CD14-positive monocyte (primary cell): Measurements from ENCODE around the gene RCOR1. TPM values are rescaled to one million over a fixed set of nuclear protein-coding genes. Genes with fewer than 3 reads are reported as not detected.

Source experiments
- DNase-seq, 3 donors: peaks; one replicate each; pipeline ENCODE4 v3.0.0-alpha.2; 2011 to 2022
- H2AFZ ChIP-seq: 2 replicates; pipeline ENCODE4 v1.6.0; 2012; ENCODE audit warnings: mild to moderate bottlenecking, low read depth, low read length, inconsistent platforms; ENCODE audit not compliant: insufficient read depth, poor library complexity, severe bottlenecking
- H3K27ac ChIP-seq, 2 donors: 1 replicate in 1 of 2; 2 replicates in 1 of 2; pipeline ENCODE4 v1.5.1; 2012 to 2013; ENCODE audit warnings: low read length in 2 of 2, control low read depth in 1 of 2, inconsistent platforms in 1 of 2, low read depth in 1 of 2, mild to moderate bottlenecking in 1 of 2
- H3K27me3 ChIP-seq, 2 donors: one replicate each; pipeline versions ENCODE4 v1.6.0 to v1.6.1; 2011 to 2013; ENCODE audit warnings: low read length in 2 of 2; ENCODE audit not compliant: control insufficient read depth in 2 of 2, insufficient read depth in 2 of 2
- H3K36me3 ChIP-seq, 2 donors: replicated peaks in 1 of 2; 1 replicate in 1 of 2; 2 replicates in 1 of 2; pipeline versions ENCODE4 v1.5.1 to v1.6.1; 2012 to 2013; ENCODE audit warnings: low read length in 2 of 2, control low read depth in 1 of 2, inconsistent platforms in 1 of 2, mild to moderate bottlenecking in 1 of 2; ENCODE audit not compliant: insufficient read depth in 2 of 2, control insufficient read depth in 1 of 2
- H3K4me1 ChIP-seq, 2 donors: 1 replicate in 1 of 2; 2 replicates in 1 of 2; pipeline versions ENCODE4 v1.5.1 to v1.6.1; 2012 to 2013; ENCODE audit warnings: low read length in 2 of 2, control low read depth in 1 of 2, inconsistent platforms in 1 of 2, mild to moderate bottlenecking in 1 of 2, moderate library complexity in 1 of 2; ENCODE audit not compliant: insufficient read depth in 2 of 2, control insufficient read depth in 1 of 2
- H3K4me2 ChIP-seq: replicated peaks from 2 replicates; pipeline ENCODE3; 2012; ENCODE audit warnings: low read length, moderate library complexity, mild to moderate bottlenecking; ENCODE audit not compliant: poor library complexity, severe bottlenecking; ENCODE audit errors: extremely low read depth
- H3K4me3 ChIP-seq, 3 experiments: fragments of 200-600 bp in 1 of 3; sonication (generic) in 1 of 3; replicated peaks in 1 of 3; 1 replicate in 2 of 3; 2 replicates in 1 of 3; pipeline ENCODE4 v1.5.1; 2011 to 2013; ENCODE audit warnings: low read length in 3 of 3, mild to moderate bottlenecking in 3 of 3, control low read depth in 2 of 3, low read depth in 2 of 3, inconsistent platforms in 1 of 3, moderate library complexity in 1 of 3
- H3K79me2 ChIP-seq: 2 replicates; pipeline ENCODE4 v1.6.0; 2012; ENCODE audit warnings: mild to moderate bottlenecking, control low read depth, inconsistent platforms, low read length, moderate library complexity; ENCODE audit not compliant: insufficient read depth
- H3K9ac ChIP-seq: 2 replicates; pipeline ENCODE4 v1.6.0; 2017; ENCODE audit warnings: low read length, mild to moderate bottlenecking; ENCODE audit not compliant: insufficient read depth, poor library complexity, severe bottlenecking
- H3K9me3 ChIP-seq, 2 donors: replicated peaks in 1 of 2; 1 replicate in 1 of 2; 2 replicates in 1 of 2; pipeline versions ENCODE4 v1.5.1 to v1.6.1; 2012 to 2013; ENCODE audit warnings: low read length in 2 of 2, control low read depth in 1 of 2; ENCODE audit not compliant: control insufficient read depth in 1 of 2, insufficient read depth in 1 of 2
- H4K20me1 ChIP-seq: 2 replicates; pipeline ENCODE4 v1.6.0; 2012; ENCODE audit warnings: mild to moderate bottlenecking, low read length, control low read depth, moderate library complexity; ENCODE audit not compliant: insufficient read depth
- H3K27ac Mint-ChIP-seq, 7 donors: one replicate each; pipeline ENCODE4 v1.8.0; 2020; ENCODE audit warnings: mild to moderate bottlenecking in 7 of 7, mixed read lengths in 7 of 7, moderate library complexity in 6 of 7, inconsistent platforms in 2 of 7
- H3K27me3 Mint-ChIP-seq, 3 donors: one replicate each; pipeline ENCODE4 v1.8.0; 2021 to 2022; ENCODE audit warnings: low read depth in 3 of 3, mild to moderate bottlenecking in 3 of 3, mixed read lengths in 3 of 3, moderate library complexity in 3 of 3, inconsistent platforms in 1 of 3
- H3K36me3 Mint-ChIP-seq, 2 donors: one replicate each; pipeline ENCODE4 v1.8.0; 2020; ENCODE audit warnings: mixed read lengths in 2 of 2, inconsistent platforms in 1 of 2, mild to moderate bottlenecking in 1 of 2
- H3K4me1 Mint-ChIP-seq: one replicate; pipeline ENCODE4 v1.8.0; 2020; ENCODE audit warnings: mild to moderate bottlenecking, mixed read lengths
- H3K4me3 Mint-ChIP-seq, 2 donors: one replicate each; pipeline ENCODE4 v1.8.0; 2020; ENCODE audit warnings: mild to moderate bottlenecking in 2 of 2, mixed read lengths in 2 of 2, moderate library complexity in 1 of 2
- H3K9me3 Mint-ChIP-seq, 7 donors: one replicate each; pipeline ENCODE4 v1.8.0; 2020 to 2022; ENCODE audit warnings: mixed read lengths in 7 of 7, mild to moderate bottlenecking in 6 of 7, moderate library complexity in 6 of 7, inconsistent platforms in 2 of 7
- WGBS: methylation state at CpG from one replicate; pipeline ENCODE4 v1.1.5; 2013; ENCODE audit warnings: missing lambda C conversion rate; ENCODE audit not compliant: insufficient coverage; 5-methylcytosine and 5-hydroxymethylcytosine counted together
- intact Hi-C, 2 donors: fragments of 100-400 bp; cut with micrococcal nuclease; formaldehyde crosslinking; loops; one replicate each; pipeline versions ENCODE4 v1.15.0 to v1.15.1; 2023
- polyA plus RNA-seq, 3 donors: library from polyadenylated mRNA; depleted of rRNA in 1 of 3; unstranded in 2 of 3; stranded (reverse) in 1 of 3; fragments of 300-500 nt in 2 of 3; fragments of >200 nt in 1 of 3; fragmentation: Illumina TruSeq in 2 of 3; gene quantifications; 1 replicate in 2 of 3; 2 replicates in 1 of 3; pipeline ENCODE4 v1.2.3, GENCODE V29; 2012 to 2021
- TF ChIP-seq, protein P1 (sequence below): fragments of 200-600 bp; IDR thresholded peaks from one replicate; pipeline ENCODE4 v1.8.0; 2022; ENCODE audit warnings: antibody characterized with exemption, mild to moderate bottlenecking

The RCOR1 gene
- polyA plus RNA-seq, 3 donors = 2.1 to 36.6 (median 2.3) TPM

DNA sequence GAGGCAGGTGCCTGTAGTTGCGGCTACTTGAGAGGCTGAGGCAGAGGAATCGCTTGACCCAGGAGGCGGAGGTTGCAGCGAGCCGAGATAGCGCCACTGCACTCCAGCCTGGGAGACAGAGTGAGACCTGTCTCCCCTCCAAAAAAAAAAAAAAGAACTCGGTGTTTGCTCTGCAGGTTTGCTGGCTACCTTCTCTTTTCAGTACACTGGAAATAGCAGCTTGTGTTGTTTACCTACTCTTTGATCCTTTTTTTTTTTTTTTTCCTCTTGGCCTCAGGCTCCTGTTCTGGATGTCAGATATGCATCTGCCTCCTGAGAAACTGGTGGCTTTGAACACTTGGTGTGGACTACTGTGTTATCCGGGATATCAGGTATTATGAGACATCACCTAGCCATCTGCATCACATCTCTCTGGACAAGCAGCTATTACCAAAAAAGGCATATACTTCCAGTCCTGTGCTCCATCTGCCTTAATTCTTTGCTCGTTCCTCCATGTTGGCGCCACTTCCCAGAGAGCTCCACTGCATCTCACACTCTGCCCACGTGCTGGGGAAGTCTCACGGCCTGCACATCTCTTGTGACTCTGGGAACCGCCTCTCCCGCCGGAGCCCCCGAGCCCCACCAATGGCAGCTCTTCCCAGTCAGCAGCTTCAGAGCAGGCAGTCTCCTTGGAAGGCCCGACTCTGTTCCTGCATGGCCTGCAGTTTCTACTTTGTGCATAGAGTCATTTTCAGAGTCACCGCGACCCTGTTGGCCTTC is 133.9 kb downstream of the RCOR1 start:
- peaks cover 91 to 96% of the 10 kb centered on the region in 2 donors for H3K36me3 Mint-ChIP-seq
- no peaks in the 10 kb centered on the region for H3K79me2 ChIP-seq
- H4K20me1 ChIP-seq = peaks cover 96% of the 10 kb centered on the region
- intact Hi-C loops = no loop called here
- peaks cover 94 to 100% of the 10 kb centered on the region in 2 donors for H3K36me3 ChIP-seq
- DNase-seq = no peak
- no peaks in the 10 kb centered on the region for H3K27me3 ChIP-seq
- no peak overlapping the region for H3K4me2 ChIP-seq
- TF ChIP-seq, protein P1, sequence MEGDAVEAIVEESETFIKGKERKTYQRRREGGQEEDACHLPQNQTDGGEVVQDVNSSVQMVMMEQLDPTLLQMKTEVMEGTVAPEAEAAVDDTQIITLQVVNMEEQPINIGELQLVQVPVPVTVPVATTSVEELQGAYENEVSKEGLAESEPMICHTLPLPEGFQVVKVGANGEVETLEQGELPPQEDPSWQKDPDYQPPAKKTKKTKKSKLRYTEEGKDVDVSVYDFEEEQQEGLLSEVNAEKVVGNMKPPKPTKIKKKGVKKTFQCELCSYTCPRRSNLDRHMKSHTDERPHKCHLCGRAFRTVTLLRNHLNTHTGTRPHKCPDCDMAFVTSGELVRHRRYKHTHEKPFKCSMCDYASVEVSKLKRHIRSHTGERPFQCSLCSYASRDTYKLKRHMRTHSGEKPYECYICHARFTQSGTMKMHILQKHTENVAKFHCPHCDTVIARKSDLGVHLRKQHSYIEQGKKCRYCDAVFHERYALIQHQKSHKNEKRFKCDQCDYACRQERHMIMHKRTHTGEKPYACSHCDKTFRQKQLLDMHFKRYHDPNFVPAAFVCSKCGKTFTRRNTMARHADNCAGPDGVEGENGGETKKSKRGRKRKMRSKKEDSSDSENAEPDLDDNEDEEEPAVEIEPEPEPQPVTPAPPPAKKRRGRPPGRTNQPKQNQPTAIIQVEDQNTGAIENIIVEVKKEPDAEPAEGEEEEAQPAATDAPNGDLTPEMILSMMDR = no peak
- WGBS = 95% methylated on average over 15 of the region's 19 CpGs
- no peak overlapping the region for H2AFZ ChIP-seq
- no peak overlapping the region for H3K4me3 Mint-ChIP-seq
- H3K27me3 Mint-ChIP-seq = peaks cover 0 to 2% (median 0%) of the 10 kb centered on the region in 3 donors
- no peaks in the 10 kb centered on the region for H3K9me3 ChIP-seq
- no peaks in the 10 kb centered on the region for H3K9me3 Mint-ChIP-seq
- no peaks in the 10 kb centered on the region for H3K4me1 Mint-ChIP-seq
- no peak overlapping the region for H3K4me3 ChIP-seq
- H3K27ac Mint-ChIP-seq = peak overlapping the region in 3 of 7 donors; percentile 12 to 81 (median 49)
- H3K4me1 ChIP-seq = no peaks in the 10 kb centered on the region
- H3K27ac ChIP-seq = no peak overlapping the region
- no peak overlapping the region for H3K9ac ChIP-seq

DNA sequence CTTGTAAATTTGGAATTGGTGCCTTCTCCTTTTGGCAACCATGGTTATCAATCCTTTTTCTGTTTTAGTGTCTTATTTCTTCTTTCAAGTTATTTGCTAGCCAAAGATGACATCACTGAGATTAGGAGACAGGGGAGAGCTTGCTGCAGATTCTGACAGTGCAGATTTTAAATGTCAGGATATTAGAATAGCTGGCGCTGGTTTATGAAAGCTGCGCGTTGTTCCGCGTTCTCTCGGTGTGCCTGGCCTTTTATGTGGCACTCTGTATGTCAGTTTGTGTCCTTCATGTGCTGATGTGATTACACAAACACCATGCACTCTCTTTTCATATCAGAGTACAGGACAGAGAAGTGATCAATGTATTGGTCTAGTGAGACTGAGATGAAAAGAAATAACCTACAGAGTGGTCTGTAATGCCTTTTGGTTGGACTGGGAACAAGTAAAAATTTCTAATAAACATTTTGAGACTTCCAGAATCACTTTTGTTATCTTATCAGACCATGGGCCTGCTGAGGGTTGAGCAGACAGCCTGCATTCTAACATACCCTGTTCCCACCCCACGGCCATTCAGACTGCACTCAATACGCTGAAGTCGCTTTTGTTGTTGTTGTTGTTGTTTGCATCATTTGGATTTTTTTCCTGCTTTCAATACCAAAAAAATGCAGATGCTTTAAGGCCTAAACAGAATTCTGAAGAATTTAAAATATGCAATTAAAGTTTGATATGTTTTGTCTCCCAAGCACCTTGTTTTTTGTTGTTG is 135.1 kb downstream of the RCOR1 start:
- Histone ChIP-seq H2AFZ (no peak overlapping the region), H3K79me2 (no peaks in the 10 kb centered on the region), H3K4me1 (no peaks in the 10 kb centered on the region), H3K36me3 (peaks cover 92 to 100% of the 10 kb centered on the region in 2 donors), H3K9ac (no peak overlapping the region), H3K4me2 (no peak overlapping the region), H3K27me3 (no peaks in the 10 kb centered on the region), H3K27ac (no peak overlapping the region), H3K9me3 (no peaks in the 10 kb centered on the region), H3K4me3 (no peak overlapping the region), H4K20me1 (peaks cover 96% of the 10 kb centered on the region)
- peak overlapping the region in 3 of 7 donors; percentile 10 to 71 (median 33) for H3K27ac Mint-ChIP-seq
- H3K36me3 Mint-ChIP-seq = peaks cover 82 to 96% of the 10 kb centered on the region in 2 donors
- WGBS = no CpG with 5 or more reads among the region's 9 CpGs
- TF ChIP-seq, protein P1 = no peak
- H3K4me1 Mint-ChIP-seq = no peaks in the 10 kb centered on the region
- H3K4me3 Mint-ChIP-seq = no peak overlapping the region
- intact Hi-C loops = no loop called here
- no peak for DNase-seq
- H3K9me3 Mint-ChIP-seq = no peaks in the 10 kb centered on the region
- peaks cover 0 to 3% (median 0%) of the 10 kb centered on the region in 3 donors for H3K27me3 Mint-ChIP-seq
